ENCODE results near the gene SEMA3B.

SEMA3B gene

GRCh38 chr3:50324351-50325112, 55.6 kb downstream of the SEMA3B start:
- in situ Hi-C loops (cut with MboI; ENCODE audit: low sequenced_read_pairs, unreplicated experiment) = no loop called here
- peak; percentile 72 for DNase-seq (ENCODE audit: low spot score)
- peak; percentile 73 for TF ChIP-seq CTCF (IDR thresholded peaks at IDR 0.05; ENCODE audit: borderline replicate concordance, control extremely low read depth, extremely low read depth, insufficient read depth, missing control alignments)

DNA sequence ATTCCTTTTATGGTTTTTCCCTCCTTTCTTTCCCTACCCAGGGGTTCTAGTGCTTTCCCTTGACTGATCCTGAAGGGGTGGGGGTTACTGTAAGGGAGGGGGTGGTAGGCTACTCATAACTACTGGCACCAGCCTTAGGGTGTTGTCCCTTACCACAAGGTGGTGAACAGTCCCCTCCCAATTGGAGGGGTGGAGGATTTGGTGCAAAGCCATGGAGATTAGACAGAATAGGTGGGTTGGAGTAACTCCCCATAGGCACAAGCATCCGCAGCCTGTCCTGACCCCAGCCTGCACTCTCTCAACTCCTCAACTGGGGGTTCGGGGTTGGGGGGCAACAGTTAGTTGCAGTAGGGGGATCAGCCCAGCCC, 56.1 kb downstream of the SEMA3B start:
- DNase-seq (ENCODE audit: low spot score) = no peak
- TF ChIP-seq CTCF (IDR thresholded peaks at IDR 0.05; ENCODE audit: borderline replicate concordance, control extremely low read depth, extremely low read depth, insufficient read depth, missing control alignments) = no peak
- in situ Hi-C loops (cut with MboI; ENCODE audit: low sequenced_read_pairs, unreplicated experiment) = no loop called here

DNA sequence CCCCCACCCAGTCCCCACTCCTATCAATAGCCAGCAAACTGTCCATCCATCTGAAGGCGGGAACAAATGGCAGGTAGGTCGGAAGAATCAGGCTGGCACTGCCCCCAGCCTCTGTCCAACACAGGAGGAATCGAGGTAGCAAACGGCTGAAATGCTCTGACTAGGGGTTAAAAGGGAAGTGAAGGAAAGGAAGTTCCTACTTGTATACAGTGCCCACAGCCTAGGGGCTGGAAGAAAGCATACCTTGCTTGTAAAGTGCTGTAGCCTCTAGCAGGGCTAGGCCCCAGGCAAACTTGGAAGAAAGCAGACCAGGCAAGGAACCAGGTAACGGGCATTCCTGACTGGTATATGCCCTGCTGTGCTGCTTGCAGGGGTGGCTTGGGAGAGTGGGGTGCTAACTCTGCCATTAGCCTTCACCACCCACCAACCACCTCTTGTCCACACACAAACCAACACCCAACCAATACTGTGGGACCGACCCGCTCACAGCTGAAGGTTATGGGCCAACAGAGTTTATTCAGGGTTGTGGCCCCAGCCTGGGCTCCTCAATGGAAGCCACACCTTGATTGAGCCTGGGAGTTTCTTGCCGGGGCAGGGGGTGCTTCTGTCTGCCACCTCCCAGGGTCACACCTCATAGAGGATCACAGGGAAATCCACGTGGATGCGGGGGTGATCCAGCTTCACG, 56.7 kb downstream of the SEMA3B start:
- in situ Hi-C loops (cut with MboI; ENCODE audit: low sequenced_read_pairs, unreplicated experiment) = no loop called here
- no peak for TF ChIP-seq CTCF (IDR thresholded peaks at IDR 0.05; ENCODE audit: borderline replicate concordance, control extremely low read depth, extremely low read depth, insufficient read depth, missing control alignments)

DNA sequence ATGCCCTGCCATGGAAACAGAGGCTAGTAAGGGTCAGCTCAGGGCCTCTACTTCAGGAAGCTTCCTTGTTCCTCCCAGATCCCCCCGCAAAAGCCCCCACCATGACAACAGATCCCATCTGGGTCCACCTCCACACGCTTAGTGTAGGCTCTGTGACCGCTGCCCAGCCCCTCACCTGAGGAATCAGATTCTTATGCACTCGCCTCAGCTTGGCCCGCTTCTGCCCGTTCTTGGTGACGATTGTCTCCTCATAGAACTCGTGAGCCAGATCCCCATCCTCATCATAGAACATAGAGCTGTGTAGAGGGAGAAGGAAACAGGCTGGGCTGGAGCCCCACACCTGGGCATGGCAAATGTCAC, 57.2 kb downstream of the SEMA3B start:
- TF ChIP-seq CTCF (IDR thresholded peaks at IDR 0.05; ENCODE audit: borderline replicate concordance, control extremely low read depth, extremely low read depth, insufficient read depth, missing control alignments) = no peak
- no peak for DNase-seq (ENCODE audit: low spot score)
- in situ Hi-C loops (cut with MboI; ENCODE audit: low sequenced_read_pairs, unreplicated experiment) = no loop called here

More for the DNA sequence above, 56.7 kb downstream of the SEMA3B start:
- no peak for DNase-seq (ENCODE audit: low spot score)

- DNase-seq (ENCODE audit: low spot score) = no peak
- in situ Hi-C loops (cut with MboI; ENCODE audit: low sequenced_read_pairs, unreplicated experiment) = no loop called here
- TF ChIP-seq CTCF (IDR thresholded peaks at IDR 0.05; ENCODE audit: borderline replicate concordance, control extremely low read depth, extremely low read depth, insufficient read depth, missing control alignments) = no peak
Measured at GRCh38 chr3:50327129-50327528, 58.2 kb downstream of the SEMA3B start.
